K562 (cell line): ENCODE data around the gene IL31. TPM values are rescaled to one million over a fixed set of nuclear protein-coding genes. Genes with fewer than 3 reads are reported as not detected.
A peak's percentile ranks its signal among the peaks of the same experiment; 100 is the strongest.

Experiments
- ATF1 ChIP-seq, 2 experiments: fragments of 450-650 bp in 1 of 2; IDR thresholded peaks; 2 replicates each; pipeline ENCODE4 v1.6.1; 2016; ENCODE audit warnings: missing compliant biosample characterization in 1 of 2, missing genetic modification characterization in 1 of 2
- BDP1 ChIP-seq: IDR thresholded peaks from 3 replicates; pipeline ENCODE4 v1.6.1; 2011; ENCODE audit not compliant: insufficient read length, insufficient read depth
- CBFB ChIP-seq: sonication (generic); formaldehyde crosslinking; IDR thresholded peaks from 2 replicates; pipeline ENCODE4 v1.4.0; 2020; ENCODE audit warnings: mild to moderate bottlenecking, missing genetic modification reagents
- ETV6 ChIP-seq, 3 experiments: fragments of 150-350 bp in 1 of 3; sonication (generic) in 1 of 3; formaldehyde crosslinking in 1 of 3; IDR thresholded peaks; 2 replicates each; pipeline versions ENCODE4 v1.6.1 to v1.8.0; 2014 to 2022; ENCODE audit warnings: borderline replicate concordance in 2 of 3, low read depth in 2 of 3, antibody characterized with exemption in 1 of 3, low read length in 1 of 3, mild to moderate bottlenecking in 1 of 3, missing genetic modification reagents in 1 of 3
- HDAC1 ChIP-seq, 2 experiments: fragments of 450-650 bp; IDR thresholded peaks; 2 replicates each; pipeline ENCODE4 v1.6.1; 2016 to 2017; ENCODE audit warnings: inconsistent platforms in 1 of 2, mild to moderate bottlenecking in 1 of 2, moderate library complexity in 1 of 2
- KLF13 ChIP-seq: fragments of 450-650 bp; IDR thresholded peaks from 2 replicates; pipeline ENCODE4 v1.6.1; 2016; ENCODE audit warnings: missing genetic modification characterization, low read depth, mild to moderate bottlenecking, missing compliant biosample characterization, moderate library complexity, borderline replicate concordance
- MBD2 ChIP-seq: sonication (generic); IDR thresholded peaks from 2 replicates; pipeline ENCODE4 v1.6.1; 2016; ENCODE audit warnings: low read depth, borderline replicate concordance
- PATZ1 ChIP-seq: fragments of 250-450 bp; sonication (Bioruptor Pico); IDR thresholded peaks from 2 replicates; pipeline ENCODE4 v1.5.0; 2020; ENCODE audit warnings: mild to moderate bottlenecking, borderline replicate concordance
- POLR2G ChIP-seq: fragments of 200-400 bp; formaldehyde crosslinking; IDR thresholded peaks from 2 replicates; pipeline ENCODE4 v1.6.1; 2017; ENCODE audit warnings: low read depth, mild to moderate bottlenecking, antibody characterized with exemption, low read length, moderate library complexity
- POLR2H ChIP-seq: IDR thresholded peaks from 2 replicates; pipeline ENCODE4 v1.6.1; 2016; ENCODE audit warnings: missing genetic modification characterization, low read depth, mild to moderate bottlenecking, control low read depth, missing compliant biosample characterization, moderate library complexity
- RAD21 ChIP-seq, 2 experiments: fragments of 250-450 bp in 1 of 2; fragments of 450-650 bp in 1 of 2; sonication (Bioruptor Pico) in 1 of 2; formaldehyde crosslinking in 1 of 2; IDR thresholded peaks in 1 of 2; conservative IDR thresholded peaks in 1 of 2; 2 replicates each; pipeline versions ENCODE4 v1.4.0 to v1.8.0; 2020 to 2022; ENCODE audit warnings: mild to moderate bottlenecking in 2 of 2, moderate library complexity in 1 of 2
- SETDB1 ChIP-seq: IDR thresholded peaks from one replicate; pipeline ENCODE4 v1.6.1; 2012; ENCODE audit warnings: low read length, control low read depth, inconsistent platforms
- SMAD4 ChIP-seq: fragments of 250-450 bp; sonication (Bioruptor Pico); conservative IDR thresholded peaks from 2 replicates; pipeline ENCODE4 v1.8.0; 2021; ENCODE audit warnings: inconsistent platforms, mild to moderate bottlenecking, moderate library complexity
- SMC3 ChIP-seq: conservative IDR thresholded peaks from 2 replicates; pipeline ENCODE4 v1.6.1; 2011; ENCODE audit warnings: low read depth, low read length, improper control_type of control experiment; ENCODE audit not compliant: insufficient read depth
- SREBF2 ChIP-seq: sonication (generic); formaldehyde crosslinking; IDR thresholded peaks from 2 replicates; pipeline ENCODE4 v1.4.0; 2020; ENCODE audit warnings: mild to moderate bottlenecking, missing genetic modification reagents
- SRSF9 ChIP-seq: fragments of 200-400 bp; formaldehyde crosslinking; IDR thresholded peaks from 2 replicates; pipeline ENCODE4 v1.6.1; 2017; ENCODE audit warnings: low read depth, low read length, borderline replicate concordance
- ZBTB7A ChIP-seq: IDR thresholded peaks from 2 replicates; pipeline ENCODE4 v1.6.1; 2011; ENCODE audit warnings: low read depth, mild to moderate bottlenecking, low read length, moderate library complexity, borderline replicate concordance; ENCODE audit not compliant: control insufficient read depth
- ZFP30 ChIP-seq: fragments of 250-450 bp; sonication (Bioruptor Pico); IDR thresholded peaks from 2 replicates; pipeline ENCODE4 v1.8.0; 2022; ENCODE audit warnings: moderate library complexity, mild to moderate bottlenecking, inconsistent platforms, borderline replicate concordance
- ZNF133 ChIP-seq: fragments of 250-450 bp; sonication (Bioruptor Pico); IDR thresholded peaks from 2 replicates; pipeline ENCODE4 v1.4.0; 2020; ENCODE audit warnings: mild to moderate bottlenecking
- ZNF24 ChIP-seq: fragments of 450-650 bp; IDR thresholded peaks from 2 replicates; pipeline ENCODE4 v1.6.1; 2016
- ZNF263 ChIP-seq: sonication (generic); formaldehyde crosslinking; IDR thresholded peaks from 2 replicates; pipeline ENCODE4 v1.8.0; 2022; ENCODE audit warnings: mild to moderate bottlenecking, missing genetic modification reagents, borderline replicate concordance
- ZNF507 ChIP-seq: conservative IDR thresholded peaks from 2 replicates; pipeline ENCODE4 v1.6.1; 2017; ENCODE audit warnings: missing genetic modification characterization, missing compliant biosample characterization
- polyA plus RNA-seq, 8 experiments: library from polyadenylated mRNA; depleted of rRNA in 4 of 8; stranded (reverse) in 5 of 8; unstranded in 3 of 8; fragments of >200 nt; fragmentation: Nextera tagmentation in 2 of 8; fragmentation: Illumina TruSeq in 1 of 8; extraction: Ambion mirVana in 2 of 8; extraction: Trizol in 1 of 8; gene quantifications; 2 replicates each; pipeline versions ENCODE4 v1.2.1 to v1.2.3, GENCODE V29; 2011 to 2014; ENCODE audit warnings: inconsistent platforms in 1 of 8, missing spikeins in 1 of 8
- total RNA-seq, 7 experiments: library from RNA; depleted of rRNA in 6 of 7; stranded (reverse); fragments of >200 nt in 6 of 7; fragmentation: Illumina TruSeq in 2 of 7; extraction: Trizol in 2 of 7; gene quantifications; 2 replicates each; pipeline versions ENCODE4 v1.2.1 to v1.2.3, GENCODE V29; 2011 to 2021; ENCODE audit warnings: low replicate concordance in 1 of 7
- TF ChIP-seq, protein P1 (sequence below): fragments of 450-650 bp; formaldehyde crosslinking; IDR thresholded peaks from 2 replicates; pipeline ENCODE4 v1.4.0; 2020; ENCODE audit warnings: mild to moderate bottlenecking, mixed read lengths

IL31 gene
- total and polyA plus RNA-seq, 9 of the 15 experiments (the other 6 are each of a cell fraction or from before 2014, with no cell fraction given): not detected

GRCh38 chr12:122123051-122123760, 50.8 kb downstream of the IL31 start (continued):
- TF ChIP-seq, protein P1, sequence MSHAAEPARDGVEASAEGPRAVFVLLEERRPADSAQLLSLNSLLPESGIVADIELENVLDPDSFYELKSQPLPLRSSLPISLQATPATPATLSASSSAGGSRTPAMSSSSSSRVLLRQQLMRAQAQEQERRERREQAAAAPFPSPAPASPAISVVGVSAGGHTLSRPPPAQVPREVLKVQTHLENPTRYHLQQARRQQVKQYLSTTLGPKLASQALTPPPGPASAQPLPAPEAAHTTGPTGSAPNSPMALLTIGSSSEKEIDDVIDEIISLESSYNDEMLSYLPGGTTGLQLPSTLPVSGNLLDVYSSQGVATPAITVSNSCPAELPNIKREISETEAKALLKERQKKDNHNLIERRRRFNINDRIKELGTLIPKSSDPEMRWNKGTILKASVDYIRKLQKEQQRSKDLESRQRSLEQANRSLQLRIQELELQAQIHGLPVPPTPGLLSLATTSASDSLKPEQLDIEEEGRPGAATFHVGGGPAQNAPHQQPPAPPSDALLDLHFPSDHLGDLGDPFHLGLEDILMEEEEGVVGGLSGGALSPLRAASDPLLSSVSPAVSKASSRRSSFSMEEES: no peak
- no peak for TF ChIP-seq SMAD4 (CRISPR knock-in tag)
- no peak for TF ChIP-seq ZFP30
- no peak for TF ChIP-seq BDP1
- TF ChIP-seq SMC3: peak; percentile 88
- no peak for TF ChIP-seq ZNF24
- no peak for TF ChIP-seq CBFB (CRISPR knock-in tag)
- peak; percentile 83 to 89 for TF ChIP-seq RAD21 (CRISPR knock-in tag; conservative IDR thresholded peaks at IDR 0.05 in 1 of 2, IDR thresholded peaks at IDR 0.05 in 1 of 2)
- no peak for TF ChIP-seq SETDB1
- peak; percentile 84 for TF ChIP-seq ZBTB7A
- TF ChIP-seq SRSF9: no peak
- TF ChIP-seq PATZ1 (CRISPR knock-in tag): no peak
- no peak for TF ChIP-seq ETV6 (IDR thresholded peaks at IDR 0.05; ENCODE audit: borderline replicate concordance in 1 of 2, low read depth in 2 of 2, low read length in 1 of 2)
- TF ChIP-seq ETV6 (CRISPR knock-in tag; IDR thresholded peaks at IDR 0.05; ENCODE audit: borderline replicate concordance): no peak
- TF ChIP-seq ZNF263 (CRISPR knock-in tag): no peak
- no peak for TF ChIP-seq POLR2H (tag)
- TF ChIP-seq SREBF2 (CRISPR knock-in tag): no peak
- TF ChIP-seq MBD2: no peak
- no peak for TF ChIP-seq ATF1 (CRISPR knock-in tag; IDR thresholded peaks at IDR 0.05)
- TF ChIP-seq ATF1 (tag; IDR thresholded peaks at IDR 0.05): peak; percentile 28; the same call in 1 of the 2 replicates
- no peak for TF ChIP-seq ZNF133 (CRISPR knock-in tag)
- no peak for TF ChIP-seq HDAC1 (IDR thresholded peaks at IDR 0.05)
- no peak for TF ChIP-seq POLR2G
- no peak for TF ChIP-seq ZNF507 (tag)
- 0 out of 2 replicates have a peak, but pooled peaks have one; percentile 15 for TF ChIP-seq KLF13
